RWPE2 (cell line): ENCODE results near the gene ADRB1.

Source experiments
- ATAC-seq: fragments of 200-7000 bp; cut with Tn5 transposase; 3 replicates; pipeline ENCODE4 v1.9.1; 2021; ENCODE audit warnings: low read depth
- DNase-seq: peaks from one replicate; pipeline ENCODE4 v3.0.0-alpha.2; 2020; ENCODE audit warnings: low spot score
- H3K27ac ChIP-seq: fragments of 450-650 bp; 2 replicates; pipeline ENCODE4 v1.5.1; 2017; ENCODE audit warnings: mild to moderate bottlenecking; ENCODE audit not compliant: poor library complexity, severe bottlenecking
- H3K27me3 ChIP-seq: fragments of 250-450 bp; sonication (Bioruptor Pico); 2 replicates; pipeline ENCODE4 v1.5.1; 2021; ENCODE audit warnings: mild to moderate bottlenecking, moderate library complexity; ENCODE audit not compliant: insufficient read depth, poor library complexity, severe bottlenecking
- H3K36me3 ChIP-seq: fragments of 250-450 bp; sonication (Bioruptor Pico); 2 replicates; pipeline ENCODE4 v1.5.1; 2020; ENCODE audit warnings: low read depth, mild to moderate bottlenecking, moderate library complexity
- H3K4me1 ChIP-seq: fragments of 250-450 bp; sonication (Bioruptor Pico); 2 replicates; pipeline ENCODE4 v1.5.1; 2021; ENCODE audit warnings: mild to moderate bottlenecking, moderate library complexity; ENCODE audit not compliant: insufficient read depth, poor library complexity, severe bottlenecking
- H3K4me3 ChIP-seq: fragments of 250-450 bp; sonication (Bioruptor Pico); 2 replicates; pipeline ENCODE4 v1.5.1; 2021; ENCODE audit warnings: mild to moderate bottlenecking, moderate library complexity; ENCODE audit not compliant: severe bottlenecking
- H3K9me3 ChIP-seq: fragments of 250-450 bp; sonication (Bioruptor Pico); 2 replicates; pipeline ENCODE4 v1.5.1; 2021; ENCODE audit warnings: mild to moderate bottlenecking, moderate library complexity; ENCODE audit not compliant: severe bottlenecking
- CTCF ChIP-seq: fragments of 450-650 bp; IDR thresholded peaks from one replicate; pipeline ENCODE4 v1.5.1; 2017; ENCODE audit warnings: mild to moderate bottlenecking, moderate library complexity; ENCODE audit not compliant: poor library complexity, severe bottlenecking

The ADRB1 gene

GRCh38 chr10:114061148-114061547, 17.5 kb downstream of the ADRB1 start:
- no peak for TF ChIP-seq CTCF
- Histone ChIP-seq H3K36me3 (no peaks in the 10 kb centered on the region), H3K9me3 (no peaks in the 10 kb centered on the region), H3K27me3 (no peaks in the 10 kb centered on the region), H3K27ac (peak overlapping the region; percentile 60), H3K4me3 (no peak overlapping the region), H3K4me1 (peaks cover 21% of the 10 kb centered on the region)
- peak; percentile 98 for ATAC-seq
- peak; percentile 83 for DNase-seq

GRCh38 chr10:114061789-114062188, 18.1 kb downstream of the ADRB1 start:
- TF ChIP-seq CTCF = no peak
- Histone ChIP-seq H3K4me3 (no peak overlapping the region), H3K4me1 (peaks cover 21% of the 10 kb centered on the region), H3K36me3 (no peaks in the 10 kb centered on the region), H3K9me3 (no peaks in the 10 kb centered on the region), H3K27me3 (no peaks in the 10 kb centered on the region), H3K27ac (peak overlapping the region; percentile 60)
- no peak for ATAC-seq
- no peak for DNase-seq

- no peaks in the 10 kb centered on the region for H3K36me3 ChIP-seq
- TF ChIP-seq CTCF = no peak
- H3K4me1 ChIP-seq = peaks cover 19% of the 10 kb centered on the region
- no peak for DNase-seq
- H3K4me3 ChIP-seq = no peak overlapping the region
- H3K27me3 ChIP-seq = no peaks in the 10 kb centered on the region
- H3K27ac ChIP-seq = no peak overlapping the region
- no peak for ATAC-seq
- no peaks in the 10 kb centered on the region for H3K9me3 ChIP-seq
Measured at GRCh38 chr10:114064151-114065048, 20.7 kb downstream of the ADRB1 start.

GRCh38 chr10:114065049-114065435, 21.4 kb downstream of the ADRB1 start:
- no peaks in the 10 kb centered on the region for H3K36me3 ChIP-seq
- ATAC-seq = no peak
- H3K4me1 ChIP-seq = peaks cover 19% of the 10 kb centered on the region
- no peaks in the 10 kb centered on the region for H3K27me3 ChIP-seq
- H3K9me3 ChIP-seq = no peaks in the 10 kb centered on the region
- no peak for DNase-seq
- TF ChIP-seq CTCF = no peak
- no peak overlapping the region for H3K27ac ChIP-seq
- no peak overlapping the region for H3K4me3 ChIP-seq
